Measurements from ENCODE around the gene APRT.

DNA sequence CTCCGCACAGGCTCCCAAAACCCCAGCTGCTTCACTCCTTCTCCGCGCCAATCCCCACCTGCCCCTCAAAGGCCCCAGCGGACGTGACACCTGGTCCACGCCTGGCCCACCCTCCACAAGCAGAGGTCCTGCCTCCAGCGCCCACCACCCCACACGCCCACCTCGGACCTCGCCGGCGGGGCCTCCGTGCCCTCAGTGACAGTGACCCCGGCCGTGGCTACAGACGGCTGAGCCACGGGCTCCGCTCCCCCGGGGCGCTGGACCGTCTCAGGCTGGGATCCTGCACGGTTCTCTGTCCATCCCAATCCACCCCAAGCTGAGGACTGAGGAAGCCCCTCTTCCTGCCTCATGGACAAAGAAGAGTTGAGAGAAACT is 51.8 kb downstream of the APRT start:
- TF ChIP-seq CTCF (IDR thresholded peaks at IDR 0.05 in 4 of 5, conservative IDR thresholded peaks at IDR 0.05 in 1 of 5): no peak
- no peak for TF ChIP-seq POLR2A (IDR thresholded peaks at IDR 0.05)
